ENCODE measurements around the gene SOX9. TPM values are rescaled to one million over a fixed set of nuclear protein-coding genes. Genes with fewer than 3 reads are reported as not detected.

SOX9 gene
- total and polyA plus RNA-seq, 7 donors: 0.28 to 22.7 (median 5.0) TPM; not detected in 1

DNA sequence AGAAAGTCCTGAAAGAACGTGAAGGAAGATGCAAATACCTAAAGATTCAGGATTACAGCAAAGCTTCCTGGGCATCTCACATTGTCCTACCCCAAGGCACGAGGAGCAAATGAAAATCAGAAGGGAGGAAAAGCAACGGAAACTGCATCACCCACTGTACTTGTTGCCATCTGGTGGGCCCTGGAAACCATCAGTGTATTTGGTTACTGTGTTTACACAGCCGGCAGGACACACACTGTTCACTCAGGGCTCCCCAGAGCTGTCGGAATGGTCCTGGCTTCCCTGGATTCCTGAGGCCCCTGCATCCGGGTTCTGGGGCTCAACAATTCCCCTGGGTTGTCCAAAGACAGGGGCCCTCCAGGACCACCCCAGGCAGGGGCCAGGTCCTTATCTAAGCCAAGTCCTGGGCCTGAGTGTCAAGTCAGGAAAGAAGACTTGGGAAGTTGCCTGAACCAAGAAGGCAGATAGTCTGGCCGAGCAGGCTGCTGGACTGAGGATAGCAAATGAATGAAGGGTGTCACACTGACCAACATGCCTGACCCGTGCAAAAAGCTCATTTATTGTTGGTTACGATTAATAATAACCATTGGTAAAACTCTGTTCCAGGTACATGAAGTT lies 52.8 kb downstream of the SOX9 start:
- Histone ChIP-seq H3K4me3 (no peak overlapping the region), H3K9me3 (no peaks in the 10 kb centered on the region), H3K27me3 (no peaks in the 10 kb centered on the region), H3K4me1 (peaks cover 0 to 12% (median 11%) of the 10 kb centered on the region in 4 donors), H3K27ac (no peak overlapping the region), H3K36me3 (no peaks in the 10 kb centered on the region)
- TF ChIP-seq POLR2A (IDR thresholded peaks at IDR 0.05) (no peak), CTCF (IDR thresholded peaks at IDR 0.05) (no peak), POLR2AphosphoS5 (IDR thresholded peaks at IDR 0.05) (no peak), EP300 (IDR thresholded peaks at IDR 0.05) (no peak)
- 35 to 52% methylated on average over 9 of the region's 9 CpGs for WGBS, 2 donors
- intact Hi-C loops (cut with DNase I): no loop called here
- no peak for DNase-seq

DNA sequence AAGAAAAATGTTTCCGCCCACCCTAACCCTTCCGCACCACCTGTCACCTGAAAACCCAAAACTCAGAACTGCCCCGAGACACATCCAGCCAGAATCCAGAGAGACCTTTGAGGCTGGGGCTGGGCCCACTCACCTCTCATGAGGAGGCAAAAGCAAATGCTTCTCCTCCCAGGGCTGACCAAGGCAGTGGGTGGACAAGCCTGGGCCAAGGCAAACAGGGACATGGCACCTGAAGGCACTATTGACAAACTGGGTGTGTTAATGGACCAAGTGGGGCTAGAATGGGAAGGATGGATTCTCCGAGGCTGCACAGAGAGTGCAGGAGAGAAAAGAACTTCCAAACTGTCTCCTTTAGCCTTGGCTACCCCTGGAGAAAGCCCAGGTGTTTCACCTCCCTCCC lies 54.4 kb downstream of the SOX9 start:
- no peaks in the 10 kb centered on the region for H3K27me3 ChIP-seq
- no peak overlapping the region for H3K4me3 ChIP-seq
- no peaks in the 10 kb centered on the region for H3K36me3 ChIP-seq
- intact Hi-C loops (cut with DNase I): no loop called here
- no peak for TF ChIP-seq EP300 (IDR thresholded peaks at IDR 0.05)
- no peak for TF ChIP-seq POLR2AphosphoS5 (IDR thresholded peaks at IDR 0.05)
- no peak for TF ChIP-seq CTCF (IDR thresholded peaks at IDR 0.05)
- TF ChIP-seq POLR2A (IDR thresholded peaks at IDR 0.05): no peak
- no peak for DNase-seq
- peaks cover 0 to 12% (median 11%) of the 10 kb centered on the region in 4 donors for H3K4me1 ChIP-seq
- whole genome bisulfite sequencing, 2 donors: 73 to 83% methylated on average over 4 of the region's 4 CpGs
- no peaks in the 10 kb centered on the region for H3K9me3 ChIP-seq
- no peak overlapping the region for H3K27ac ChIP-seq

Measured in sigmoid colon (tissue), 7 donors.